K562 (cell line): ENCODE data around the gene GCN1. TPM values are rescaled to one million over a fixed set of nuclear protein-coding genes. Genes with fewer than 3 reads are reported as not detected.

ENCODE experiments used
- ATAC-seq: fragments of 200-7000 bp; cut with Tn5 transposase; 3 replicates; pipeline ENCODE4 v1.9.1; 2020; ENCODE audit warnings: moderate library complexity
- BruUV-seq: library from RNA; stranded (reverse); fragments of 400-500 nt; replicated peaks from 2 replicates; lab custom pipeline; 2021; lab: Mats Ljungman, UMichigan
- CTCF ChIA-PET: fragments of 300-600 bp; formaldehyde crosslinking; extraction: SDS; loops from one replicate; lab custom pipeline; 2021; ENCODE audit warnings: low intra/inter-chr PET ratio; lab: Yijun Ruan, JAX
- POLR2A ChIA-PET: fragments of 300-600, 350-650 bp; sonication (Branson Sonifier 250); formaldehyde crosslinking; extraction: SDS; loops from one replicate; lab custom pipeline; 2021; ENCODE audit warnings: antibody characterized with exemption, inconsistent platforms; lab: Yijun Ruan, JAX
- DNase-seq, 4 experiments: peaks; one replicate each; pipeline versions ENCODE4 v3.0.0 to v3.0.0-alpha.2; 2011 to 2018; ENCODE audit warnings: low spot score in 3 of 4, mixed read lengths in 3 of 4; ENCODE audit errors: extremely low read depth in 1 of 4
- FAIRE-seq: peaks from 2 replicates; lab custom pipeline; 2011; peaks lifted over from hg19 to GRCh38; lab: Jason Lieb, UNC
- H2AFZ ChIP-seq: 2 replicates; pipeline ENCODE4 v1.6.0; 2011; ENCODE audit warnings: low read depth, low read length, control low read depth, inconsistent platforms
- H3K27ac ChIP-seq: fragments of 200-600 bp; 3 replicates; pipeline ENCODE4 v1.8.0; 2011; ENCODE audit warnings: low read depth, mild to moderate bottlenecking, control low read depth, inconsistent platforms, low read length, moderate library complexity, mixed read lengths; ENCODE audit errors: extremely low read depth
- H3K27me3 ChIP-seq, 2 experiments: fragments of 300-600 bp in 1 of 2; 2 replicates in 1 of 2; 3 replicates in 1 of 2; pipeline versions ENCODE4 v1.6.0 to v1.8.0; 2011; ENCODE audit warnings: inconsistent platforms in 2 of 2, low read length in 2 of 2, mild to moderate bottlenecking in 1 of 2, mixed read lengths in 1 of 2, moderate library complexity in 1 of 2; ENCODE audit not compliant: control insufficient read depth in 2 of 2, insufficient read depth in 2 of 2
- H3K36me3 ChIP-seq: fragments of 300-600 bp; 3 replicates; pipeline ENCODE4 v1.8.0; 2011; ENCODE audit warnings: mild to moderate bottlenecking, low read length, inconsistent platforms; ENCODE audit not compliant: control insufficient read depth, insufficient read depth
- H3K4me1 ChIP-seq, 2 experiments: fragments of 200-600 bp in 1 of 2; replicated peaks in 1 of 2; 2 replicates in 1 of 2; 3 replicates in 1 of 2; pipeline versions ENCODE4 v1.5.1 to v1.8.0; 2011; ENCODE audit warnings: inconsistent platforms in 2 of 2, low read length in 2 of 2, mild to moderate bottlenecking in 1 of 2, mixed read lengths in 1 of 2, moderate library complexity in 1 of 2; ENCODE audit not compliant: control insufficient read depth in 2 of 2, insufficient read depth in 2 of 2
- H3K4me2 ChIP-seq: 2 replicates; pipeline ENCODE4 v1.6.1; 2011; ENCODE audit warnings: low read length, control low read depth, inconsistent platforms, mixed read lengths; ENCODE audit not compliant: insufficient read depth
- H3K4me3 ChIP-seq: fragments of 200-600 bp; sonication (generic), shearing (Covaris generic); 2 replicates; pipeline ENCODE4 v1.5.1; 2016; ENCODE audit warnings: control low read depth, inconsistent platforms
- H3K79me2 ChIP-seq: fragments of 200-600 bp; 3 replicates; pipeline ENCODE4 v1.8.0; 2011; ENCODE audit warnings: low read length, inconsistent platforms; ENCODE audit not compliant: control insufficient read depth, insufficient read depth
- H3K9ac ChIP-seq, 2 experiments: 2 replicates each; pipeline versions ENCODE4 v1.6.0 to v1.6.1; 2011; ENCODE audit warnings: low read depth in 2 of 2, low read length in 2 of 2, control low read depth in 1 of 2, inconsistent platforms in 1 of 2, mild to moderate bottlenecking in 1 of 2, mixed read lengths in 1 of 2; ENCODE audit not compliant: insufficient read depth in 1 of 2
- H3K9me1 ChIP-seq: one replicate; pipeline ENCODE4 v1.6.0; 2011; ENCODE audit warnings: inconsistent platforms, mild to moderate bottlenecking, low read length, moderate library complexity; ENCODE audit not compliant: control insufficient read depth, insufficient read depth
- H3K9me3 ChIP-seq: replicated peaks from 2 replicates; pipeline ENCODE4 v1.5.1; 2011; ENCODE audit warnings: low read depth, low read length, inconsistent platforms; ENCODE audit not compliant: control insufficient read depth, insufficient read depth
- H4K20me1 ChIP-seq: replicated peaks from 2 replicates; pipeline ENCODE4 v1.6.1; 2011; ENCODE audit warnings: low read length, inconsistent platforms, mixed read lengths; ENCODE audit not compliant: control insufficient read depth, insufficient read depth
- HDAC6 ChIP-seq: IDR thresholded peaks from 2 replicates; pipeline ENCODE4 v1.6.1; 2012; ENCODE audit warnings: low read depth, mild to moderate bottlenecking, control low read depth, inconsistent platforms, low read length, moderate library complexity
- POLR2G ChIP-seq: fragments of 200-400 bp; formaldehyde crosslinking; IDR thresholded peaks from 2 replicates; pipeline ENCODE4 v1.6.1; 2017; ENCODE audit warnings: low read depth, mild to moderate bottlenecking, antibody characterized with exemption, low read length, moderate library complexity
- POLR3A ChIP-seq: IDR thresholded peaks from 2 replicates; pipeline ENCODE4 v1.6.1; 2011; ENCODE audit warnings: borderline replicate concordance, mild to moderate bottlenecking, moderate library complexity; ENCODE audit not compliant: insufficient read length, insufficient read depth; ENCODE audit errors: extremely low read depth
- WGBS: fragments of 100-300 bp; shearing (Covaris generic); methylation state at CpG from one replicate; pipeline ENCODE4 v1.1.6; 2016; ENCODE audit warnings: low coverage, mixed read lengths; ENCODE audit not compliant: insufficient coverage; ENCODE audit errors: missing lambda C conversion rate; 5-methylcytosine and 5-hydroxymethylcytosine counted together
- in situ Hi-C: fragments of 300-500 bp; cut with MboI; formaldehyde crosslinking; loops from 4 replicates; pipeline ENCODE4 v1.15.0; 2018; ENCODE audit warnings: inconsistent platforms, mixed read lengths
- intact Hi-C: fragments of 100-400 bp; cut with micrococcal nuclease; formaldehyde crosslinking; loops from 2 replicates; pipeline ENCODE4 v1.14.2; 2022
- polyA plus RNA-seq, 8 experiments: library from polyadenylated mRNA; depleted of rRNA in 4 of 8; stranded (reverse) in 5 of 8; unstranded in 3 of 8; fragments of >200 nt; fragmentation: Nextera tagmentation in 2 of 8; fragmentation: Illumina TruSeq in 1 of 8; extraction: Ambion mirVana in 2 of 8; extraction: Trizol in 1 of 8; gene quantifications; 2 replicates each; pipeline versions ENCODE4 v1.2.1 to v1.2.3, GENCODE V29; 2011 to 2014; ENCODE audit warnings: inconsistent platforms in 1 of 8, missing spikeins in 1 of 8
- total RNA-seq, 7 experiments: library from RNA; depleted of rRNA in 6 of 7; stranded (reverse); fragments of >200 nt in 6 of 7; fragmentation: Illumina TruSeq in 2 of 7; extraction: Trizol in 2 of 7; gene quantifications; 2 replicates each; pipeline versions ENCODE4 v1.2.1 to v1.2.3, GENCODE V29; 2011 to 2021; ENCODE audit warnings: low replicate concordance in 1 of 7

The GCN1 gene
- total and polyA plus RNA-seq, 9 of the 15 experiments (the other 6 are each of a cell fraction or from before 2014, with no cell fraction given), result 11.9 to 190 (median 51.7) TPM

- no peak for TF ChIP-seq POLR3A
- TF ChIP-seq, all 486 proteins: peak for 4
These were observed 32.7 kb downstream of the GCN1 start (continued) for GRCh38 chr12:120161852-120162251.

GRCh38 chr12:120159509-120160237 lies 34.8 kb downstream of the GCN1 start:
- Histone ChIP-seq H3K79me2 (no peaks in the 10 kb centered on the region), H3K4me2 (no peak overlapping the region), H4K20me1 (peaks cover 12% of the 10 kb centered on the region; the same call in 1 of the 2 replicates), H3K36me3 (peaks cover 98% of the 10 kb centered on the region)
- TF ChIP-seq POLR2G, result peak; percentile 52
- TF ChIP-seq HDAC6, result no peak
- TF ChIP-seq, all 486 proteins: peak for 1
- no peak for DNase-seq
- Histone ChIP-seq H3K9ac (no peak overlapping the region), H3K9me1 (no peaks in the 10 kb centered on the region), H2AFZ (no peak overlapping the region), H3K4me3 (no peak overlapping the region), H3K27me3 (no peaks in the 10 kb centered on the region), H3K27ac (no peak overlapping the region), H3K4me1 (no peaks in the 10 kb centered on the region), H3K9me3 (no peaks in the 10 kb centered on the region)
- no peak for FAIRE-seq
- CTCF ChIA-PET, result no interaction called here
- no peak for ATAC-seq
- in situ Hi-C loops, result no loop called here
- intact Hi-C loops, result no loop called here
- BruUV-seq, result no TSS peak
- POLR2A ChIA-PET, result interaction anchor here (0.6 to 4.7 kb wide), 6 partner anchors 8 to 119 kb away, joined by 3 to 31 read pairs (median 6); partner anchors contain the start of gene RPLP0
- WGBS, result 90% methylated on average over 12 of the region's 12 CpGs
